SHP77 (cell line): ENCODE measurements around the gene NBPF20.
"Not testable (repeated sequence)": the region's sequence is repeated elsewhere in the genome, so short reads cannot be mapped to it uniquely, and the experiment has no call there.

Source experiments
- DNase-seq, 2 experiments: peaks; one replicate each; lab custom pipeline; 2025; lab: John Stamatoyannopoulos, UW

The NBPF20 gene

GRCh38 chr1:145425436-145426029, at the start of gene NBPF20:
Gene NBPF20, minus strand, starts transcription at chr1:145425603. Its CDS starts 20,331 bp downstream, at chr1:145405272.
- DNase-seq, result peak; percentile 94 to 98

- DNase-seq, result not testable (repeated sequence)
Observed at GRCh38 chr1:145474837-145475368, 49.5 kb upstream of the NBPF20 start.

GRCh38 chr1:145472731-145473130, 47.3 kb upstream of the NBPF20 start:
- DNase-seq, result not testable (repeated sequence)

- not testable (repeated sequence) for DNase-seq
Observed at GRCh38 chr1:145471365-145471764, 46.0 kb upstream of the NBPF20 start.

- peak; percentile 99 for DNase-seq
Observed at GRCh38 chr1:145465405-145466144, 40.2 kb upstream of the NBPF20 start.

GRCh38 chr1:145464708-145465336, 39.4 kb upstream of the NBPF20 start:
- not testable (repeated sequence) for DNase-seq

GRCh38 chr1:145464017-145464416, 38.6 kb upstream of the NBPF20 start:
- DNase-seq, result not testable (repeated sequence)

- not testable (repeated sequence) for DNase-seq
Observed at GRCh38 chr1:145460684-145461083, 35.3 kb upstream of the NBPF20 start.

- DNase-seq, result not testable (repeated sequence)
Observed at GRCh38 chr1:145460048-145460447, 34.6 kb upstream of the NBPF20 start.

- DNase-seq, result not testable (repeated sequence)
Observed at GRCh38 chr1:145459591-145459990, 34.2 kb upstream of the NBPF20 start.

- DNase-seq, result not testable (repeated sequence)
Observed at GRCh38 chr1:145459063-145459462, 33.7 kb upstream of the NBPF20 start.

GRCh38 chr1:145454824-145455177, 29.4 kb upstream of the NBPF20 start:
- DNase-seq, result not testable (repeated sequence)

- DNase-seq, result not testable (repeated sequence)
Observed at GRCh38 chr1:145453873-145454823, 28.7 kb upstream of the NBPF20 start.

- not testable (repeated sequence) for DNase-seq
Observed at GRCh38 chr1:145452506-145452905, 27.1 kb upstream of the NBPF20 start.

GRCh38 chr1:145451914-145452313, 26.5 kb upstream of the NBPF20 start:
- not testable (repeated sequence) for DNase-seq

GRCh38 chr1:145445219-145445618, 19.8 kb upstream of the NBPF20 start:
- not testable (repeated sequence) for DNase-seq

GRCh38 chr1:145442340-145442739, 16.9 kb upstream of the NBPF20 start:
- DNase-seq, result not testable (repeated sequence)

GRCh38 chr1:145431363-145432256, 6.2 kb upstream of the NBPF20 start:
- not testable (repeated sequence) for DNase-seq

- not testable (repeated sequence) for DNase-seq
Observed at GRCh38 chr1:145430830-145431229, 5.4 kb upstream of the NBPF20 start.

GRCh38 chr1:145429329-145429728, 3.9 kb upstream of the NBPF20 start:
- DNase-seq, result not testable (repeated sequence)
